HG03521 (cell line): Measurements from ENCODE around the gene RBP7.

Experiments
- ATAC-seq: cut with Tn5 transposase; IDR thresholded peaks from one replicate; pipeline ENCODE4 v1.9.1; 2021; ENCODE audit warnings: mild to moderate bottlenecking, moderate library complexity; ENCODE audit not compliant: unreplicated experiment

The RBP7 gene

DNA sequence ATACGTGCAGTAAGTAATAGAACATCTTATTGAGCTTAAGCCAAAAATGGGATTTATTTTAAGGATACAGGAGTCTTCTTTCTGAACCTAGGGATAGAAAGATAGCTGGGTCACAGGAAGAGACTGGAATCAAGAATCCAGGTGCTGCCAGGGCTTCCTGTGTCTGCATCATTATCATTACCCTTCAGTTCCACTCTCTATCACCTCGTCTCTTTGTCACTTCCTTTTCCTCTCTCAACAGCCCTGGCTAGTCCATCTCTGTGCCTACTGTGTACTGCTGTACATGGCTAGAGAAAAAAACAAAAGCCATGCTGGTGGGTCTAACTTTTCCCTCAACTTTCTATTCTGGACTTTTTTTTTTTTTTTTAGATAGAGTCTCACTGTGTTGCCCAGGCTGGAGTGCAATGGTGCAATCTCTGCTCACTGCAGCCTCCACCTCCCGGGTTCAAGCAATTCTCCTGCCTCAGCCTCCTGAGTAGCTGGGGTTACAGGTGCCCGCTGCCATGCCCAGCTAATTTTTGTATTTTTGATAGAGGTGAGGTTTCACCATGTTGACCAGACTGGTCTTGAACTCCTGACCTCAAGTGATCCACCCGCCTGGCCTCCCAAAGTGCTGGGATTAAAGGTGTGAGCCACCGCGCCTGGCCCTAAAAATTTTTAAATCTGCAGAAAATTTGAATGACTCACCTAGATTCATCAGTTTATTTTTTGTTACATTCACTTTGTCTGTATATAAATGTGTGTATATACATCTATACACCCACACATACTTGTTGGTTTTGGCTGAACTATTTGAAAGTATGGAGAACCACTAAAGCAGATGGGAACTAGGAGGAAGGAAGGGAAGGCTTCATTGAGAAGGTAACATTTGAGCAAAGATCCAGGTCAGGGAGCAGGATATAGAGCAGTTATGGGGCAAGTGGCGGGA is 67.7 kb downstream of the RBP7 start:
- no peak for ATAC-seq

DNA sequence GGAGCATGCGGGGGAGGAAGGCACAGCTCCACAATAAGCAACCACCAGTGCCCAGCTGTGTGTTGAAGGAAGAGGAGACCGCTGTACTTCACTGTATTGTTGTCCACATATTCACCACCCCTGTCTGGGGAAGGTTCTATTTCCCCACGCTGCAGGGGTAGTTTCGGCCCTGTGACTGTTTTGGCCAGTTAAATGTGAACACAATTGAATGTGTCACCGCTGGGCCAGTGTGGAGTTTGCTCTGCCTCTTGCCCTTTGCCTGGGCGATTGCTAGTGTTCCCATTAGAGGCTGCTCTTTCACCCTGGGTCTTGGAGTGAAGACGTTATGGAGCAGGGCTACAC is 68.3 kb downstream of the RBP7 start:
- no peak for ATAC-seq
